PC-3 (cell line): Measurements from ENCODE around the gene IPCEF1.

Experiments
- EZH2 ChIP-seq: fragments of 300-600 bp; sonication (generic); IDR thresholded peaks from one replicate; pipeline ENCODE4 v1.6.1; 2017; ENCODE audit warnings: antibody characterized with exemption, mild to moderate bottlenecking, low read length; ENCODE audit not compliant: unreplicated experiment
- EZH2phosphoT487 ChIP-seq: fragments of 300-600 bp; sonication (generic); IDR thresholded peaks from 2 replicates; pipeline ENCODE4 v1.6.1; 2018; ENCODE audit warnings: mild to moderate bottlenecking, antibody characterized with exemption, low read length, borderline replicate concordance
- TF ChIP-seq, protein P1 (sequence below): fragments of 300-600 bp; sonication (generic); conservative IDR thresholded peaks from 2 replicates; pipeline ENCODE4 v1.5.1; 2017; ENCODE audit warnings: antibody characterized with exemption, low read depth, mild to moderate bottlenecking, low read length

DNA sequence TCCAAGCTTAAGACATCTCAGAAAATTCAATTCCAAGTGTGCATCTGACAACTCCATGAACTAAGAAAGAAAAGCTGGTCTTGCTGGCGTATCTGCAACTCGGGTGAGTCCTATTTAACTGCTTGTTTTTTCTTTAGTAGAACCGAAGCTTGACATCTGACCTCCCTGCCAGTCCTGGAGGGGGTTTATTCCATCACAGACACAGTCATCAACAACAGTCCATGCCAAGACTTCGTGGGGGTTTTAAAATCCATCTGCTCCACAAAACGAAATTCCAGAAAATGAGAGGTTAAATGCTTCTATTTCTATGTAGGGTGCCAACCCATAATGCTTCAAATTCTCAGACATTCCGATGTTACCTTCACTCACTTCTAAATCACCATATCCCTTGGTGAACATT is 133.9 kb downstream of the IPCEF1 start:
- TF ChIP-seq EZH2phosphoT487 (no peak), EZH2 (no peak)
- TF ChIP-seq, protein P1, sequence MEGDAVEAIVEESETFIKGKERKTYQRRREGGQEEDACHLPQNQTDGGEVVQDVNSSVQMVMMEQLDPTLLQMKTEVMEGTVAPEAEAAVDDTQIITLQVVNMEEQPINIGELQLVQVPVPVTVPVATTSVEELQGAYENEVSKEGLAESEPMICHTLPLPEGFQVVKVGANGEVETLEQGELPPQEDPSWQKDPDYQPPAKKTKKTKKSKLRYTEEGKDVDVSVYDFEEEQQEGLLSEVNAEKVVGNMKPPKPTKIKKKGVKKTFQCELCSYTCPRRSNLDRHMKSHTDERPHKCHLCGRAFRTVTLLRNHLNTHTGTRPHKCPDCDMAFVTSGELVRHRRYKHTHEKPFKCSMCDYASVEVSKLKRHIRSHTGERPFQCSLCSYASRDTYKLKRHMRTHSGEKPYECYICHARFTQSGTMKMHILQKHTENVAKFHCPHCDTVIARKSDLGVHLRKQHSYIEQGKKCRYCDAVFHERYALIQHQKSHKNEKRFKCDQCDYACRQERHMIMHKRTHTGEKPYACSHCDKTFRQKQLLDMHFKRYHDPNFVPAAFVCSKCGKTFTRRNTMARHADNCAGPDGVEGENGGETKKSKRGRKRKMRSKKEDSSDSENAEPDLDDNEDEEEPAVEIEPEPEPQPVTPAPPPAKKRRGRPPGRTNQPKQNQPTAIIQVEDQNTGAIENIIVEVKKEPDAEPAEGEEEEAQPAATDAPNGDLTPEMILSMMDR: no peak
